Measurements from ENCODE around the gene HPN. TPM values are rescaled to one million over a fixed set of nuclear protein-coding genes. Genes with fewer than 3 reads are reported as not detected.

Gene HPN
- total RNA-seq, 1 donor from 2014 or later, result 0.30 TPM

GRCh38 chr19:35018379-35018778 lies 23.1 kb upstream of the HPN start:
- H3K27ac Mint-ChIP-seq, result no peak overlapping the region
- no peaks in the 10 kb centered on the region for H3K4me1 Mint-ChIP-seq
- H3K4me3 Mint-ChIP-seq, result no peak overlapping the region
- Histone ChIP-seq H3K4me2 (no peak overlapping the region), H3K36me3 (no peaks in the 10 kb centered on the region), H3K27me3 (no peaks in the 10 kb centered on the region), H3K9ac (no peak overlapping the region), H3K79me2 (ENCODE audit: low read depth) (no peaks in the 10 kb centered on the region), H3F3A (ENCODE audit: low read depth) (no peaks in the 10 kb centered on the region), H3K9me3 (ENCODE audit: low read depth) (no peaks in the 10 kb centered on the region), H4K20me1 (ENCODE audit: low read depth) (no peaks in the 10 kb centered on the region), H3K4me3 (no peak overlapping the region), H2AFZ (replicated peaks) (no peak overlapping the region), H3K27ac (no peak overlapping the region), H3K4me1 (no peaks in the 10 kb centered on the region)
- no peak for DNase-seq (ENCODE audit: low spot score)
- H3K9me3 Mint-ChIP-seq, result no peaks in the 10 kb centered on the region
- TF ChIP-seq, protein P1, sequence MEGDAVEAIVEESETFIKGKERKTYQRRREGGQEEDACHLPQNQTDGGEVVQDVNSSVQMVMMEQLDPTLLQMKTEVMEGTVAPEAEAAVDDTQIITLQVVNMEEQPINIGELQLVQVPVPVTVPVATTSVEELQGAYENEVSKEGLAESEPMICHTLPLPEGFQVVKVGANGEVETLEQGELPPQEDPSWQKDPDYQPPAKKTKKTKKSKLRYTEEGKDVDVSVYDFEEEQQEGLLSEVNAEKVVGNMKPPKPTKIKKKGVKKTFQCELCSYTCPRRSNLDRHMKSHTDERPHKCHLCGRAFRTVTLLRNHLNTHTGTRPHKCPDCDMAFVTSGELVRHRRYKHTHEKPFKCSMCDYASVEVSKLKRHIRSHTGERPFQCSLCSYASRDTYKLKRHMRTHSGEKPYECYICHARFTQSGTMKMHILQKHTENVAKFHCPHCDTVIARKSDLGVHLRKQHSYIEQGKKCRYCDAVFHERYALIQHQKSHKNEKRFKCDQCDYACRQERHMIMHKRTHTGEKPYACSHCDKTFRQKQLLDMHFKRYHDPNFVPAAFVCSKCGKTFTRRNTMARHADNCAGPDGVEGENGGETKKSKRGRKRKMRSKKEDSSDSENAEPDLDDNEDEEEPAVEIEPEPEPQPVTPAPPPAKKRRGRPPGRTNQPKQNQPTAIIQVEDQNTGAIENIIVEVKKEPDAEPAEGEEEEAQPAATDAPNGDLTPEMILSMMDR (IDR thresholded peaks at IDR 0.05), result no peak
- no peak for TF ChIP-seq EZH2phosphoT487 (IDR thresholded peaks at IDR 0.05)
- no peak for TF ChIP-seq EZH2 (IDR thresholded peaks at IDR 0.05)
- peaks cover 34% of the 10 kb centered on the region for H3K36me3 Mint-ChIP-seq
- H3K27me3 Mint-ChIP-seq (ENCODE audit: insufficient read depth, low read depth), result peaks cover 14% of the 10 kb centered on the region

GRCh38 chr19:35019144-35019543 lies 22.4 kb upstream of the HPN start:
- H3K4me3 Mint-ChIP-seq, result no peak overlapping the region
- Histone ChIP-seq H3K4me2 (no peak overlapping the region), H2AFZ (replicated peaks) (no peak overlapping the region), H3K4me1 (no peaks in the 10 kb centered on the region), H3K79me2 (ENCODE audit: low read depth) (no peaks in the 10 kb centered on the region), H3K27ac (no peak overlapping the region), H3K36me3 (no peaks in the 10 kb centered on the region), H3K27me3 (no peaks in the 10 kb centered on the region), H3K4me3 (no peak overlapping the region), H3K9ac (no peak overlapping the region), H3F3A (ENCODE audit: low read depth) (no peaks in the 10 kb centered on the region), H3K9me3 (ENCODE audit: low read depth) (no peaks in the 10 kb centered on the region), H4K20me1 (ENCODE audit: low read depth) (no peaks in the 10 kb centered on the region)
- TF ChIP-seq, protein P1 (IDR thresholded peaks at IDR 0.05), result no peak
- peaks cover 12% of the 10 kb centered on the region for H3K27me3 Mint-ChIP-seq (ENCODE audit: insufficient read depth, low read depth)
- H3K9me3 Mint-ChIP-seq, result no peaks in the 10 kb centered on the region
- H3K4me1 Mint-ChIP-seq, result no peaks in the 10 kb centered on the region
- no peak overlapping the region for H3K27ac Mint-ChIP-seq
- peaks cover 34% of the 10 kb centered on the region for H3K36me3 Mint-ChIP-seq
- DNase-seq (ENCODE audit: low spot score), result no peak

DNA sequence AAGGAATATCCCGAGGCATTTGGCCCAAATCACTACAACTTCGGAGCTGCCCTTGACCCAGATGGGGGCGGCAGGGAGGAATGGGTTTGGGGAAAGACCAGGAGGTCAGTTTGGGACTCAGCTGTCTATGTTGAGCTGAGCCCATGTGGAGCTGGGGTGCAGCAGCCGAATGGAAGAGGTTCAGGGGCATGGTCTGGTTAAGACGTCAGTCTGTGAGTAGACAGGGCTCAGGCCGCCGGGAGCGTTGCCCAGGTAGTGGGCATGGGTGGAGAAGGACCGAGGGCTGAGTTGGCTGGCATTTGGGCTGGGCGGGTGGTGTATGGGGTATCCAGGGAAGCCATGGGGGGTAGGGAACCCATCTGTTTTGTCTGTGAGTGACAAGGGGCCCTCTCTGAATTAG lies 20.5 kb upstream of the HPN start:
- no peaks in the 10 kb centered on the region for H3K4me1 ChIP-seq
- Mint-ChIP-seq H3K27me3 (ENCODE audit: insufficient read depth, low read depth) (peaks cover 6% of the 10 kb centered on the region), H3K27ac (no peak overlapping the region), H3K36me3 (peaks cover 30% of the 10 kb centered on the region), H3K4me1 (no peaks in the 10 kb centered on the region), H3K4me3 (no peak overlapping the region), H3K9me3 (no peaks in the 10 kb centered on the region)
- TF ChIP-seq EZH2phosphoT487 (IDR thresholded peaks at IDR 0.05) (no peak), EZH2 (IDR thresholded peaks at IDR 0.05) (no peak)
- TF ChIP-seq, protein P1 (IDR thresholded peaks at IDR 0.05), result no peak
- H3K9me3 ChIP-seq (ENCODE audit: low read depth), result no peaks in the 10 kb centered on the region
- H4K20me1 ChIP-seq (ENCODE audit: low read depth), result no peaks in the 10 kb centered on the region
- no peak overlapping the region for H3K9ac ChIP-seq
- DNase-seq (ENCODE audit: low spot score), result no peak
- no peaks in the 10 kb centered on the region for H3K36me3 ChIP-seq
- H3F3A ChIP-seq (ENCODE audit: low read depth), result no peaks in the 10 kb centered on the region
- no peak overlapping the region for H2AFZ ChIP-seq (replicated peaks)
- H3K4me3 ChIP-seq, result no peak overlapping the region
- H3K27me3 ChIP-seq, result no peaks in the 10 kb centered on the region
- no peak overlapping the region for H3K4me2 ChIP-seq
- H3K79me2 ChIP-seq (ENCODE audit: low read depth), result no peaks in the 10 kb centered on the region
- H3K27ac ChIP-seq, result no peak overlapping the region

- Histone ChIP-seq H3K4me3 (no peak overlapping the region), H3F3A (ENCODE audit: low read depth) (no peaks in the 10 kb centered on the region), H3K27ac (no peak overlapping the region), H2AFZ (replicated peaks) (no peak overlapping the region), H3K4me1 (no peaks in the 10 kb centered on the region), H3K79me2 (ENCODE audit: low read depth) (no peaks in the 10 kb centered on the region), H3K27me3 (no peaks in the 10 kb centered on the region), H3K4me2 (no peak overlapping the region), H3K9ac (no peak overlapping the region), H3K36me3 (no peaks in the 10 kb centered on the region), H4K20me1 (ENCODE audit: low read depth) (no peaks in the 10 kb centered on the region), H3K9me3 (ENCODE audit: low read depth) (no peaks in the 10 kb centered on the region)
- Mint-ChIP-seq H3K4me1 (no peaks in the 10 kb centered on the region), H3K9me3 (no peaks in the 10 kb centered on the region), H3K4me3 (no peak overlapping the region), H3K36me3 (peaks cover 29% of the 10 kb centered on the region), H3K27me3 (ENCODE audit: insufficient read depth, low read depth) (peaks cover 6% of the 10 kb centered on the region), H3K27ac (no peak overlapping the region)
- no peak for DNase-seq (ENCODE audit: low spot score)
- TF ChIP-seq EZH2 (IDR thresholded peaks at IDR 0.05) (no peak), EZH2phosphoT487 (IDR thresholded peaks at IDR 0.05) (no peak)
- TF ChIP-seq, protein P1 (IDR thresholded peaks at IDR 0.05), result no peak
Measured at GRCh38 chr19:35021596-35021995, 19.9 kb upstream of the HPN start.

Measured in neural progenitor cell (in vitro differentiated cells).